HG03196 (cell line): ENCODE data around the gene MME.

Experiments
- ATAC-seq: cut with Tn5 transposase; IDR thresholded peaks from one replicate; pipeline ENCODE4 v1.9.1; 2021; ENCODE audit not compliant: unreplicated experiment

MME gene

GRCh38 chr3:155079746-155080487 is at the start of gene MME:
Gene MME (plus strand): TSS chr3:155080319. CDS start chr3:155084168, 3,849 bp downstream.
- ATAC-seq: no peak

GRCh38 chr3:155031186-155031585 is 48.9 kb upstream of the MME start:
- no peak for ATAC-seq

- no peak for ATAC-seq
These were observed 47.2 kb upstream of the MME start for GRCh38 chr3:155032918-155033317.

- ATAC-seq: no peak
These were observed 45.3 kb upstream of the MME start for GRCh38 chr3:155034786-155035185.

- no peak for ATAC-seq
These were observed 44.6 kb upstream of the MME start for GRCh38 chr3:155035553-155035952.

- no peak for ATAC-seq
These were observed 42.5 kb upstream of the MME start for GRCh38 chr3:155037508-155038202.

GRCh38 chr3:155038203-155038554 is 41.9 kb upstream of the MME start:
- ATAC-seq: no peak

GRCh38 chr3:155046935-155047334 is 33.2 kb upstream of the MME start:
- ATAC-seq: no peak

GRCh38 chr3:155047672-155048071 is 32.4 kb upstream of the MME start:
- no peak for ATAC-seq

- no peak for ATAC-seq
These were observed 30.2 kb upstream of the MME start for GRCh38 chr3:155049959-155050358.

GRCh38 chr3:155052470-155052869 is 27.6 kb upstream of the MME start:
- ATAC-seq: no peak

- no peak for ATAC-seq
These were observed 26.4 kb upstream of the MME start for GRCh38 chr3:155053756-155054155.

- ATAC-seq: no peak
These were observed 15.2 kb upstream of the MME start for GRCh38 chr3:155064920-155065319.

- no peak for ATAC-seq
These were observed 14.6 kb upstream of the MME start for GRCh38 chr3:155065537-155065936.

- ATAC-seq: no peak
These were observed 10.4 kb upstream of the MME start for GRCh38 chr3:155069729-155070128.

GRCh38 chr3:155070316-155070715 is 9.8 kb upstream of the MME start:
- ATAC-seq: no peak

- no peak for ATAC-seq
These were observed 9.2 kb upstream of the MME start for GRCh38 chr3:155070932-155071387.

- ATAC-seq: no peak
These were observed 4.9 kb upstream of the MME start for GRCh38 chr3:155075200-155075599.

- no peak for ATAC-seq
These were observed 3.2 kb upstream of the MME start for GRCh38 chr3:155076888-155077287.

- no peak for ATAC-seq
These were observed 1.2 kb upstream of the MME start for GRCh38 chr3:155078711-155079467.

- no peak for ATAC-seq
These were observed 712 bp upstream of the MME start for GRCh38 chr3:155079468-155079745.

- no peak for ATAC-seq
These were observed 573 bp downstream of the MME start for GRCh38 chr3:155080692-155081091.
